PC-9 (cell line): ENCODE data around the gene ELP4. TPM values are rescaled to one million over a fixed set of nuclear protein-coding genes. Genes with fewer than 3 reads are reported as not detected.

Experiments
- BruUV-seq: library from RNA; stranded (reverse); fragments of 400-500 nt; replicated peaks from 2 replicates; lab custom pipeline; 2021; lab: Mats Ljungman, UMichigan
- CTCF ChIA-PET: fragments of 300-600 bp; sonication (Branson Sonifier 250); formaldehyde crosslinking; loops from one replicate; lab custom pipeline; 2022; ENCODE audit warnings: antibody characterized with exemption; lab: Charles Lee
- POLR2A ChIA-PET: fragments of 300-600 bp; sonication (Branson Sonifier 250); formaldehyde crosslinking; loops from one replicate; lab custom pipeline; 2022; ENCODE audit warnings: antibody characterized with exemption; ENCODE audit not compliant: unreplicated experiment; lab: Charles Lee
- DNase-seq, 2 experiments: peaks; one replicate each; pipeline versions ENCODE4 v3.0.0 to v3.0.0-alpha.2; 2015 to 2022; ENCODE audit warnings: mixed read lengths in 1 of 2
- H2AFZ ChIP-seq: fragments of 200-600 bp; sonication (generic); 2 replicates; pipeline ENCODE4 v1.8.1; 2017; ENCODE audit warnings: antibody characterized with exemption
- H3F3A ChIP-seq: fragments of 200-600 bp; sonication (generic); 2 replicates; pipeline ENCODE4 v1.8.1; 2017; ENCODE audit warnings: antibody characterized with exemption, mild to moderate bottlenecking, low read depth; ENCODE audit not compliant: insufficient read depth
- H3K27ac ChIP-seq: fragments of 200-600 bp; sonication (generic); 2 replicates; pipeline ENCODE4 v1.6.1; 2016; ENCODE audit warnings: mixed run types
- H3K27me3 ChIP-seq: fragments of 200-600 bp; sonication (generic); 2 replicates; pipeline ENCODE4 v1.6.1; 2016; ENCODE audit warnings: low read depth, mixed run types; ENCODE audit not compliant: insufficient read depth
- H3K36me3 ChIP-seq: fragments of 200-600 bp; sonication (generic); 2 replicates; pipeline ENCODE4 v1.6.1; 2016; ENCODE audit warnings: low read depth, mixed run types
- H3K4me1 ChIP-seq: fragments of 200-600 bp; sonication (generic); replicated peaks from 2 replicates; pipeline ENCODE4 v1.6.1; 2016; ENCODE audit warnings: mixed run types; ENCODE audit not compliant: insufficient read depth
- H3K4me2 ChIP-seq: fragments of 200-600 bp; sonication (generic); 2 replicates; pipeline ENCODE4 v1.6.1; 2017; ENCODE audit warnings: mixed run types
- H3K4me3 ChIP-seq: fragments of 200-600 bp; sonication (generic); 2 replicates; pipeline ENCODE4 v1.6.1; 2016; ENCODE audit warnings: mixed run types
- H3K79me2 ChIP-seq: fragments of 200-600 bp; sonication (generic); 2 replicates; pipeline ENCODE4 v1.6.1; 2017; ENCODE audit warnings: low read depth, mixed run types
- H3K9me2 ChIP-seq: fragments of 200-600 bp; sonication (generic); 2 replicates; pipeline ENCODE4 v1.8.1; 2017; ENCODE audit warnings: mild to moderate bottlenecking; ENCODE audit not compliant: insufficient read depth
- H3K9me3 ChIP-seq: fragments of 200-600 bp; sonication (generic); 2 replicates; pipeline ENCODE4 v1.8.1; 2016; ENCODE audit warnings: low read depth; ENCODE audit not compliant: insufficient read depth
- H4K20me1 ChIP-seq: fragments of 200-600 bp; sonication (generic); 2 replicates; pipeline ENCODE4 v1.8.1; 2017; ENCODE audit not compliant: insufficient read depth
- EZH2 ChIP-seq: fragments of 200-600 bp; sonication (generic); IDR thresholded peaks from 2 replicates; pipeline ENCODE4 v1.8.0; 2017; ENCODE audit warnings: antibody characterized with exemption, low read depth
- intact Hi-C: fragments of 100-400 bp; cut with micrococcal nuclease; formaldehyde crosslinking; loops from one replicate; pipeline ENCODE4 v1.10.0; 2022; ENCODE audit not compliant: unreplicated experiment
- total RNA-seq: library from RNA; stranded (reverse); gene quantifications from 2 replicates; pipeline ENCODE4 v1.2.3, GENCODE V29; 2021
- TF ChIP-seq, protein P1 (sequence below): fragments of 200-600 bp; sonication (generic); conservative IDR thresholded peaks from 2 replicates; pipeline ENCODE4 v1.6.1; 2017; ENCODE audit warnings: mixed run types, antibody characterized with exemption, mild to moderate bottlenecking, moderate library complexity

Gene ELP4
- total RNA-seq, 1 experiment from 2014 or later: 20.5 TPM

DNA sequence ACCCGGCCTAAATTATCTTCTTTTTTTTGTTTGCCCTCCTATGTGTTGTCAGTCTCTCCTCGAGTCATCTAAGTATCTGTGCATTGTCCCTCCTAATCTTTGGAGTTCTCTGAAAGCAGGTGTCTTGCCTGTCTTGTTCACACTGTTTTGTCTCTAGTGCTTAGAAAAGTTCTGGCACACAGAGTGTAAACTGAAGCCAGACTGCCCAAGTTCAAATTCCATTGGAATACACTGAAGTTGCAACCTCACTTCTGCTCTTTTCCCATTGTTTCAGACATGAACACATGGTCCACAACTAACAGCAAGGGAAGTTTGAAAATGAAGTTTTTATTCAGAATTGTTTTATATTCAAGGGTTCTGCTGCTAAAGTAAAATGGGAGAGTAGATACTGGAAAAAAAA lies 262.8 kb downstream of the ELP4 start:
- H3K79me2 ChIP-seq: no peaks in the 10 kb centered on the region
- no peaks in the 10 kb centered on the region for H3F3A ChIP-seq
- CTCF ChIA-PET: no interaction called here
- H3K36me3 ChIP-seq: no peaks in the 10 kb centered on the region
- no peak for DNase-seq
- H3K27ac ChIP-seq: no peak overlapping the region
- no peaks in the 10 kb centered on the region for H3K27me3 ChIP-seq
- H3K4me1 ChIP-seq: no peaks in the 10 kb centered on the region
- BruUV-seq: no TSS peak
- no peaks in the 10 kb centered on the region for H4K20me1 ChIP-seq
- H3K9me3 ChIP-seq: no peaks in the 10 kb centered on the region
- intact Hi-C loops: no loop called here
- no peak for TF ChIP-seq EZH2
- TF ChIP-seq, protein P1, sequence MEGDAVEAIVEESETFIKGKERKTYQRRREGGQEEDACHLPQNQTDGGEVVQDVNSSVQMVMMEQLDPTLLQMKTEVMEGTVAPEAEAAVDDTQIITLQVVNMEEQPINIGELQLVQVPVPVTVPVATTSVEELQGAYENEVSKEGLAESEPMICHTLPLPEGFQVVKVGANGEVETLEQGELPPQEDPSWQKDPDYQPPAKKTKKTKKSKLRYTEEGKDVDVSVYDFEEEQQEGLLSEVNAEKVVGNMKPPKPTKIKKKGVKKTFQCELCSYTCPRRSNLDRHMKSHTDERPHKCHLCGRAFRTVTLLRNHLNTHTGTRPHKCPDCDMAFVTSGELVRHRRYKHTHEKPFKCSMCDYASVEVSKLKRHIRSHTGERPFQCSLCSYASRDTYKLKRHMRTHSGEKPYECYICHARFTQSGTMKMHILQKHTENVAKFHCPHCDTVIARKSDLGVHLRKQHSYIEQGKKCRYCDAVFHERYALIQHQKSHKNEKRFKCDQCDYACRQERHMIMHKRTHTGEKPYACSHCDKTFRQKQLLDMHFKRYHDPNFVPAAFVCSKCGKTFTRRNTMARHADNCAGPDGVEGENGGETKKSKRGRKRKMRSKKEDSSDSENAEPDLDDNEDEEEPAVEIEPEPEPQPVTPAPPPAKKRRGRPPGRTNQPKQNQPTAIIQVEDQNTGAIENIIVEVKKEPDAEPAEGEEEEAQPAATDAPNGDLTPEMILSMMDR: no peak
- H3K9me2 ChIP-seq: no peaks in the 10 kb centered on the region; the same call in 1 of the 2 replicates
- H3K4me2 ChIP-seq: no peak overlapping the region
- POLR2A ChIA-PET: no interaction called here
- H3K4me3 ChIP-seq: no peak overlapping the region
- H2AFZ ChIP-seq: no peak overlapping the region

DNA sequence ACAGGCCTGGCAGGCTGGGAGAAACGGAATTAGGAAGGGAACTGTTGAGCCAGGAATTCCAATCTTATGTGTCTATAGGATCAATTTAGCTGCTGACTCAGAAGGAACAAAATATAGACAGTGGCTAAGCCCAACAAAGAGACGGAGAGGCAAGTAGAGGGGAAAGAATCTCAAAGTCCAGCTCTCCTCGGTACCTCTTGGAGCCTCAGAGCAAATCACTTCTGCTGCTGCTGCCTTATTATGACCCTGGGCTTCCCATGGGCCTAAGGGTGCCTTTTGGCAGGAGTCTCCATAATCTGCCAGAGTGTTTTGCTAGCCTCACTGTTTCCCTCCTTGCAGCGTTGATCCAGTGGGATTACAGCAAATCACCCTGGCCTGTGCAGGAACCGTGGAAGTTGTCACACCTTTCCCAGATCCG lies 269.8 kb downstream of the ELP4 start:
- Histone ChIP-seq H3K9me3 (no peaks in the 10 kb centered on the region), H3K4me1 (no peaks in the 10 kb centered on the region), H3K79me2 (no peaks in the 10 kb centered on the region), H3K4me3 (no peak overlapping the region), H3F3A (no peaks in the 10 kb centered on the region), H3K9me2 (no peaks in the 10 kb centered on the region; the same call in 1 of the 2 replicates), H3K36me3 (no peaks in the 10 kb centered on the region), H3K27me3 (no peaks in the 10 kb centered on the region), H4K20me1 (no peaks in the 10 kb centered on the region), H2AFZ (no peak overlapping the region), H3K4me2 (no peak overlapping the region), H3K27ac (no peak overlapping the region)
- no TSS peak for BruUV-seq
- POLR2A ChIA-PET: no interaction called here
- TF ChIP-seq EZH2: no peak
- TF ChIP-seq, protein P1: no peak
- intact Hi-C loops: no loop called here
- CTCF ChIA-PET: no interaction called here
- DNase-seq: no peak

DNA sequence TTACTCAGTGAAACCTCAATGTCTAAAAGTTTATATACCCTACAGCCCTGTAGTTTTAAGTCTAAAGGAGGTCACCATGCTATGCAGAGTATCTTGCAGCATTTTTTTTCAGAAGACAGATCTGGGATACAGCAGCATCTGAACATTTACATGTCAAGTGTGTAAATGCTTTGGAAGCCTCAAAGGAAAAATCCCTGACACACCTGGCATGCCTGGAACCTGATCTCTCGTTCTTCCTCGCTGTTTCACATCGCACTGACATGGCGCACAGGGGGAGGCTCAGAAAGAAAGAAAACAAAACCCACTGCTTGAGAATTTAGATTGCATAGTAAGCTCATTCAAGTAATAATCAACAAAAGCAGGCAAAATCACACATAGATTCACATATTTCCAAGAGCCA lies 270.5 kb downstream of the ELP4 start:
- no TSS peak for BruUV-seq
- H3K9me3 ChIP-seq: no peaks in the 10 kb centered on the region
- H3K36me3 ChIP-seq: no peaks in the 10 kb centered on the region
- no peak for DNase-seq
- no peaks in the 10 kb centered on the region for H4K20me1 ChIP-seq
- no peaks in the 10 kb centered on the region for H3K4me1 ChIP-seq
- H2AFZ ChIP-seq: no peak overlapping the region
- no peak overlapping the region for H3K4me3 ChIP-seq
- no peak overlapping the region for H3K4me2 ChIP-seq
- POLR2A ChIA-PET: no interaction called here
- no peaks in the 10 kb centered on the region for H3F3A ChIP-seq
- CTCF ChIA-PET: no interaction called here
- no peaks in the 10 kb centered on the region; the same call in 1 of the 2 replicates for H3K9me2 ChIP-seq
- no peak overlapping the region for H3K27ac ChIP-seq
- H3K27me3 ChIP-seq: no peaks in the 10 kb centered on the region
- intact Hi-C loops: no loop called here
- no peak for TF ChIP-seq EZH2
- TF ChIP-seq, protein P1: no peak
- H3K79me2 ChIP-seq: no peaks in the 10 kb centered on the region
